A549 (cell line): Measurements from ENCODE around the gene RPS21. TPM values are rescaled to one million over a fixed set of nuclear protein-coding genes. Genes with fewer than 3 reads are reported as not detected.

Source experiments
- ATAC-seq, 2 experiments: fragments of 200-7000 bp in 1 of 2; fragments of >200 bp in 1 of 2; cut with Nextera tagmentation in 1 of 2; cut with Tn5 transposase in 1 of 2; 3 replicates each; pipeline versions ENCODE4 v1.8.0 to v1.9.1; 2018 to 2020; ENCODE audit warnings: mild to moderate bottlenecking in 1 of 2, moderate library complexity in 1 of 2
- CTCF ChIA-PET: fragments of 300-600 bp; sonication (Branson Sonifier 250); formaldehyde crosslinking; extraction: SDS; loops from one replicate; lab custom pipeline; 2021; ENCODE audit warnings: antibody characterized with exemption, inconsistent platforms; lab: Yijun Ruan, JAX
- POLR2A ChIA-PET: fragments of 350-600 bp; formaldehyde crosslinking; extraction: SDS; loops from one replicate; lab custom pipeline; 2021; ENCODE audit warnings: antibody characterized with exemption, inconsistent platforms; lab: Yijun Ruan, JAX
- DNase-seq, 2 experiments: peaks; one replicate each; pipeline versions ENCODE4 v3.0.0 to v3.0.0-alpha.2; 2011 to 2016; ENCODE audit warnings: low read depth in 1 of 2, low spot score in 1 of 2
- FAIRE-seq: peaks from 2 replicates; lab custom pipeline; 2011; peaks lifted over from hg19 to GRCh38; lab: Jason Lieb, UNC
- H3K27ac ChIP-seq, 2 experiments: fragments of >200 bp; sonication (Bioruptor Twin); formaldehyde crosslinking; 3 replicates each; pipeline ENCODE4 v1.5.1; 2016 to 2017
- H3K4me1 ChIP-seq: fragments of >200 bp; sonication (Bioruptor Twin); formaldehyde crosslinking; 3 replicates; pipeline ENCODE4 v1.6.1; 2016
- H3K4me2 ChIP-seq: fragments of >200 bp; sonication (Bioruptor Twin); formaldehyde crosslinking; 3 replicates; pipeline ENCODE4 v1.6.1; 2016
- H3K4me3 ChIP-seq: fragments of >200 bp; sonication (Bioruptor Twin); formaldehyde crosslinking; 3 replicates; pipeline ENCODE4 v1.5.1; 2016
- H3K9me3 ChIP-seq: fragments of >200 bp; sonication (Bioruptor Twin); formaldehyde crosslinking; 3 replicates; pipeline ENCODE4 v1.6.1; 2016
- CBX2 ChIP-seq: fragments of 200-600 bp; sonication (generic); IDR thresholded peaks from 2 replicates; pipeline ENCODE4 v1.6.1; 2016; ENCODE audit warnings: low read depth, mild to moderate bottlenecking, borderline replicate concordance
- CEBPB ChIP-seq, 2 experiments: fragments of >200 bp in 1 of 2; sonication (Bioruptor Twin) in 1 of 2; formaldehyde crosslinking in 1 of 2; IDR thresholded peaks; 2 replicates each; pipeline ENCODE4 v1.6.1; 2012 to 2016
- EP300 ChIP-seq, 2 experiments: fragments of >200 bp; sonication (Bioruptor Twin); formaldehyde crosslinking; IDR thresholded peaks; 2 replicates in 1 of 2; 3 replicates in 1 of 2; pipeline ENCODE4 v1.6.1; 2016 to 2017
- FOSL2 ChIP-seq, 2 experiments: fragments of 450-650 bp in 1 of 2; fragments of >200 bp in 1 of 2; sonication (Bioruptor Twin) in 1 of 2; formaldehyde crosslinking; IDR thresholded peaks; 2 replicates each; pipeline versions ENCODE4 v1.5.0 to v1.6.1; 2016 to 2020; ENCODE audit warnings: mild to moderate bottlenecking in 1 of 2, moderate library complexity in 1 of 2
- GATA3 ChIP-seq: IDR thresholded peaks from 2 replicates; pipeline ENCODE4 v1.6.1; 2012; ENCODE audit warnings: borderline replicate concordance
- HEYL ChIP-seq: fragments of 250-450 bp; sonication (Bioruptor Pico); IDR thresholded peaks from 2 replicates; pipeline ENCODE4 v1.8.0; 2021; ENCODE audit warnings: mild to moderate bottlenecking, moderate library complexity
- HOXB5 ChIP-seq: fragments of 250-450 bp; sonication (Bioruptor Pico); IDR thresholded peaks from 2 replicates; pipeline ENCODE4 v1.5.0; 2020; ENCODE audit warnings: mild to moderate bottlenecking, moderate library complexity
- JUN ChIP-seq, 2 experiments: fragments of >200 bp; sonication (Bioruptor Twin); formaldehyde crosslinking; IDR thresholded peaks; 2 replicates in 1 of 2; 3 replicates in 1 of 2; pipeline ENCODE4 v1.6.1; 2016 to 2017
- JUNB ChIP-seq: fragments of >200 bp; sonication (Bioruptor Twin); formaldehyde crosslinking; IDR thresholded peaks from 2 replicates; pipeline ENCODE4 v1.6.1; 2016
- MYC ChIP-seq: IDR thresholded peaks from 2 replicates; pipeline ENCODE4 v1.6.1; 2012; ENCODE audit warnings: mild to moderate bottlenecking, inconsistent platforms, low read length, improper control_type of control experiment, borderline replicate concordance
- NFE2L2 ChIP-seq: fragments of 150-350 bp; conservative IDR thresholded peaks from 2 replicates; pipeline ENCODE4 v1.6.1; 2014; ENCODE audit warnings: low read length
- NR3C1 ChIP-seq: fragments of >200 bp; sonication (Bioruptor Twin); formaldehyde crosslinking; IDR thresholded peaks from 3 replicates; pipeline ENCODE4 v1.6.1; 2017
- RAD21 ChIP-seq, 2 experiments: fragments of >200 bp in 1 of 2; sonication (Bioruptor Twin) in 1 of 2; formaldehyde crosslinking in 1 of 2; IDR thresholded peaks in 1 of 2; conservative IDR thresholded peaks in 1 of 2; 2 replicates in 1 of 2; 3 replicates in 1 of 2; pipeline ENCODE4 v1.6.1; 2012 to 2018; ENCODE audit warnings: inconsistent platforms in 1 of 2
- SMC3 ChIP-seq: fragments of >200 bp; sonication (Bioruptor Twin); formaldehyde crosslinking; IDR thresholded peaks from 3 replicates; pipeline ENCODE4 v1.6.1; 2018; ENCODE audit warnings: inconsistent platforms
- TP53 ChIP-seq: fragments of 250-450 bp; sonication (Bioruptor Pico); IDR thresholded peaks from 2 replicates; pipeline ENCODE4 v1.5.0; 2021; ENCODE audit warnings: mild to moderate bottlenecking, moderate library complexity
- ZNF302 ChIP-seq: fragments of 250-450 bp; sonication (Bioruptor Pico); IDR thresholded peaks from 2 replicates; pipeline ENCODE4 v1.9.0; 2021; ENCODE audit warnings: inconsistent platforms, mild to moderate bottlenecking, moderate library complexity
- WGBS: methylation state at CpG from one replicate; pipeline ENCODE4 v1.1.6; 2017; ENCODE audit errors: missing lambda C conversion rate; 5-methylcytosine and 5-hydroxymethylcytosine counted together
- polyA plus RNA-seq, 4 experiments: library from polyadenylated mRNA; depleted of rRNA in 3 of 4; stranded (reverse); fragments of >200 nt; fragmentation: RNase III in 1 of 4; extraction: RNeasy Plus Mini Kit Qiagen cat#74134 plus additional on column Dnase treatment in 1 of 4; gene quantifications; 2 replicates in 3 of 4; 3 replicates in 1 of 4; pipeline ENCODE4 v1.2.3, GENCODE V29; 2011 to 2017
- TF ChIP-seq, protein P1 (sequence below): fragments of 150-350 bp; IDR thresholded peaks from 2 replicates; pipeline ENCODE4 v1.6.1; 2014; ENCODE audit warnings: low read depth, mild to moderate bottlenecking, low read length
- TF ChIP-seq, protein P2 (sequence below): IDR thresholded peaks from 2 replicates; pipeline ENCODE4 v1.6.1; 2012; ENCODE audit warnings: low read depth, borderline replicate concordance
- TF ChIP-seq, protein P3 (sequence below): fragments of 250-450 bp; sonication (Bioruptor Pico); IDR thresholded peaks from 2 replicates; pipeline ENCODE4 v1.5.0; 2021; ENCODE audit warnings: mild to moderate bottlenecking, moderate library complexity, borderline replicate concordance
- TF ChIP-seq, protein P4 (sequence below): IDR thresholded peaks from 2 replicates; pipeline ENCODE4 v1.6.1; 2012
- TF ChIP-seq, protein P5 (sequence below): IDR thresholded peaks from 2 replicates; pipeline ENCODE4 v1.6.1; 2012
- TF ChIP-seq, protein P6 (sequence below): fragments of >200 bp; sonication (Bioruptor Twin); formaldehyde crosslinking; IDR thresholded peaks from 3 replicates; pipeline ENCODE4 v1.6.1; 2016
- TF ChIP-seq, protein P7 (sequence below): fragments of 450-650 bp; IDR thresholded peaks from 2 replicates; pipeline ENCODE4 v1.6.1; 2014; ENCODE audit warnings: antibody characterized with exemption

RPS21 gene
- polyA plus RNA-seq, 2 of the 4 experiments (the other 2 are of a cell fraction): 2,862 to 4,026 TPM

DNA sequence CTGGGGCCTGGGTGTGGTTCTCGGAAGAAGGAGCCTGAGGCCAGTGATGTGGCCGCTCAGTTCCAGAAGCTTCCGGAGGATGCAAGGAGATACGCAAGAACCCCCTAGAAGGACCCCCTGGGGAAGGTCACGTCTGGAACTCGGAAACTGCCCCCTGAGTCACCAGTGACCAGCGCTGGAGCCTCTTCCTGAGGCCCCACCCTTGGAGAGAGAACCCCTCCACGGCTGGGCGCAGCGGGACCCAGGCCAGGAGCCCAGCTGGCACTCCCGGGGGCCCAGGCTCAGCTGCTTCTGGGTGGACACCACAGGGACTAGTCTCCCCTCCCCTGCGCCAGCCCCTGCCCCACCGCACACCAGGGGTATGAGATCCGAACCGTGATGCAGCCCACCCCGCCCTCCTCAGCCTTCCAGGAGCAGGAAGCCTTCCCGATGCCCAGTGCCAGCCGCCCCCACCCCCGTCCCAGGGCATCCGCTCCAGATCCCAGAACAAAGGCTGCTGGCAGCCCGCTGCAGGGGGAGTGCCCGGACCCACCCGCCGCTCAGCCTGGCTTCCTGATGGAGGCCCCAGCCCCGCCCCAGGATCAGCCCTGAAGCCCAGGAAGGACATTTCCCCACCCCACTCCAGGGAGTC is 27.3 kb upstream of the RPS21 start:
- TF ChIP-seq EP300 (IDR thresholded peaks at IDR 0.05) (peak; percentile 89 to 91; a peak in 4 of 5 replicates), HOXB5 (CRISPR knock-in tag) (no peak; the same call in 1 of the 2 replicates), CBX2 (no peak), NR3C1 (no peak), ZNF302 (CRISPR knock-in tag) (no peak), NFE2L2 (no peak), GATA3 (peak; percentile 86), CEBPB (IDR thresholded peaks at IDR 0.05) (peak in 1 of 2 experiments; percentile 13; a peak in 1 of 4 replicates), MYC (peak; percentile 7; the same call in 1 of the 2 replicates), JUNB (peak; percentile 80), SMC3 (peak; percentile 23; the same call in 1 of the 3 replicates), RAD21 (conservative IDR thresholded peaks at IDR 0.05 in 1 of 2, IDR thresholded peaks at IDR 0.05 in 1 of 2) (0 out of 5 replicates have a peak, but pooled peaks of 1 of the 2 experiments have one; percentile 20), HEYL (CRISPR knock-in tag) (no peak), TP53 (CRISPR knock-in tag) (no peak), JUN (IDR thresholded peaks at IDR 0.05) (peak; percentile 86 to 96), FOSL2 (IDR thresholded peaks at IDR 0.05) (peak; percentile 61), FOSL2 (CRISPR knock-in tag; IDR thresholded peaks at IDR 0.05) (peak; percentile 90)
- TF ChIP-seq, protein P1, sequence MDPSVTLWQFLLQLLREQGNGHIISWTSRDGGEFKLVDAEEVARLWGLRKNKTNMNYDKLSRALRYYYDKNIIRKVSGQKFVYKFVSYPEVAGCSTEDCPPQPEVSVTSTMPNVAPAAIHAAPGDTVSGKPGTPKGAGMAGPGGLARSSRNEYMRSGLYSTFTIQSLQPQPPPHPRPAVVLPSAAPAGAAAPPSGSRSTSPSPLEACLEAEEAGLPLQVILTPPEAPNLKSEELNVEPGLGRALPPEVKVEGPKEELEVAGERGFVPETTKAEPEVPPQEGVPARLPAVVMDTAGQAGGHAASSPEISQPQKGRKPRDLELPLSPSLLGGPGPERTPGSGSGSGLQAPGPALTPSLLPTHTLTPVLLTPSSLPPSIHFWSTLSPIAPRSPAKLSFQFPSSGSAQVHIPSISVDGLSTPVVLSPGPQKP: no peak
- TF ChIP-seq, protein P2, sequence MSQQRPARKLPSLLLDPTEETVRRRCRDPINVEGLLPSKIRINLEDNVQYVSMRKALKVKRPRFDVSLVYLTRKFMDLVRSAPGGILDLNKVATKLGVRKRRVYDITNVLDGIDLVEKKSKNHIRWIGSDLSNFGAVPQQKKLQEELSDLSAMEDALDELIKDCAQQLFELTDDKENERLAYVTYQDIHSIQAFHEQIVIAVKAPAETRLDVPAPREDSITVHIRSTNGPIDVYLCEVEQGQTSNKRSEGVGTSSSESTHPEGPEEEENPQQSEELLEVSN: 0 out of 2 replicates have a peak, but pooled peaks have one; percentile 11
- TF ChIP-seq, protein P3, sequence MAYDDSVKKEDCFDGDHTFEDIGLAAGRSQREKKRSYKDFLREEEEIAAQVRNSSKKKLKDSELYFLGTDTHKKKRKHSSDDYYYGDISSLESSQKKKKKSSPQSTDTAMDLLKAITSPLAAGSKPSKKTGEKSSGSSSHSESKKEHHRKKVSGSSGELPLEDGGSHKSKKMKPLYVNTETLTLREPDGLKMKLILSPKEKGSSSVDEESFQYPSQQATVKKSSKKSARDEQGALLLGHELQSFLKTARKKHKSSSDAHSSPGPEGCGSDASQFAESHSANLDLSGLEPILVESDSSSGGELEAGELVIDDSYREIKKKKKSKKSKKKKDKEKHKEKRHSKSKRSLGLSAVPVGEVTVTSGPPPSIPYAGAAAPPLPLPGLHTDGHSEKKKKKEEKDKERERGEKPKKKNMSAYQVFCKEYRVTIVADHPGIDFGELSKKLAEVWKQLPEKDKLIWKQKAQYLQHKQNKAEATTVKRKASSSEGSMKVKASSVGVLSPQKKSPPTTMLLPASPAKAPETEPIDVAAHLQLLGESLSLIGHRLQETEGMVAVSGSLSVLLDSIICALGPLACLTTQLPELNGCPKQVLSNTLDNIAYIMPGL: no peak
- TF ChIP-seq, protein P4, sequence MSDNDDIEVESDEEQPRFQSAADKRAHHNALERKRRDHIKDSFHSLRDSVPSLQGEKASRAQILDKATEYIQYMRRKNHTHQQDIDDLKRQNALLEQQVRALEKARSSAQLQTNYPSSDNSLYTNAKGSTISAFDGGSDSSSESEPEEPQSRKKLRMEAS: peak; percentile 91
- TF ChIP-seq, protein P5, sequence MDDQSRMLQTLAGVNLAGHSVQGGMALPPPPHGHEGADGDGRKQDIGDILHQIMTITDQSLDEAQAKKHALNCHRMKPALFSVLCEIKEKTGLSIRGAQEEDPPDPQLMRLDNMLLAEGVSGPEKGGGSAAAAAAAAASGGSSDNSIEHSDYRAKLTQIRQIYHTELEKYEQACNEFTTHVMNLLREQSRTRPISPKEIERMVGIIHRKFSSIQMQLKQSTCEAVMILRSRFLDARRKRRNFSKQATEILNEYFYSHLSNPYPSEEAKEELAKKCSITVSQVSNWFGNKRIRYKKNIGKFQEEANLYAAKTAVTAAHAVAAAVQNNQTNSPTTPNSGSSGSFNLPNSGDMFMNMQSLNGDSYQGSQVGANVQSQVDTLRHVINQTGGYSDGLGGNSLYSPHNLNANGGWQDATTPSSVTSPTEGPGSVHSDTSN: peak; percentile 91
- TF ChIP-seq, protein P6, sequence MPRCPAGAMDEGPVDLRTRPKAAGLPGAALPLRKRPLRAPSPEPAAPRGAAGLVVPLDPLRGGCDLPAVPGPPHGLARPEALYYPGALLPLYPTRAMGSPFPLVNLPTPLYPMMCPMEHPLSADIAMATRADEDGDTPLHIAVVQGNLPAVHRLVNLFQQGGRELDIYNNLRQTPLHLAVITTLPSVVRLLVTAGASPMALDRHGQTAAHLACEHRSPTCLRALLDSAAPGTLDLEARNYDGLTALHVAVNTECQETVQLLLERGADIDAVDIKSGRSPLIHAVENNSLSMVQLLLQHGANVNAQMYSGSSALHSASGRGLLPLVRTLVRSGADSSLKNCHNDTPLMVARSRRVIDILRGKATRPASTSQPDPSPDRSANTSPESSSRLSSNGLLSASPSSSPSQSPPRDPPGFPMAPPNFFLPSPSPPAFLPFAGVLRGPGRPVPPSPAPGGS: peak; percentile 65; the same call in 2 of the 3 replicates
- TF ChIP-seq, protein P7, sequence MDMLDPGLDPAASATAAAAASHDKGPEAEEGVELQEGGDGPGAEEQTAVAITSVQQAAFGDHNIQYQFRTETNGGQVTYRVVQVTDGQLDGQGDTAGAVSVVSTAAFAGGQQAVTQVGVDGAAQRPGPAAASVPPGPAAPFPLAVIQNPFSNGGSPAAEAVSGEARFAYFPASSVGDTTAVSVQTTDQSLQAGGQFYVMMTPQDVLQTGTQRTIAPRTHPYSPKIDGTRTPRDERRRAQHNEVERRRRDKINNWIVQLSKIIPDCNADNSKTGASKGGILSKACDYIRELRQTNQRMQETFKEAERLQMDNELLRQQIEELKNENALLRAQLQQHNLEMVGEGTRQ: no peak
- DNase-seq (peak in 1 of 2 experiments; percentile 95), FAIRE-seq (no peak), ATAC-seq (peak; percentile 6 to 8)
- peak overlapping the region; percentile 91 for H3K4me2 ChIP-seq
- peak overlapping the region; percentile 41 for H3K4me3 ChIP-seq
- POLR2A ChIA-PET: interaction anchor here (1.0 to 4.9 kb wide), 3 partner anchors 8 to 23 kb away, joined by 3 to 61 read pairs (median 12); partner anchors contain the start of gene LAMA5
- H3K9me3 ChIP-seq: no peaks in the 10 kb centered on the region
- WGBS: 0% methylated on average over 1 of the region's 25 CpGs
- CTCF ChIA-PET: interaction anchor here (0.6 to 5.5 kb wide), 8 partner anchors 8 to 230 kb away, joined by 3 to 94 read pairs (median 7); partner anchors contain the start of gene LAMA5
- H3K4me1 ChIP-seq: peaks cover 95% of the 10 kb centered on the region
- H3K27ac ChIP-seq: peak overlapping the region; percentile 97 to 99
